GM12875 (cell line): ENCODE measurements around the gene CNIH2.

Experiments used
- H3K4me3 ChIP-seq: one replicate; pipeline ENCODE4 v1.5.1; 2011; ENCODE audit warnings: low read depth, low read length, control low read depth
- TF ChIP-seq, protein P1 (sequence below): IDR thresholded peaks from 2 replicates; pipeline ENCODE4 v1.5.1; 2011; ENCODE audit warnings: low read depth, mild to moderate bottlenecking, control low read depth, inconsistent platforms, low read length, moderate library complexity, borderline replicate concordance; ENCODE audit not compliant: insufficient read depth

Gene CNIH2

DNA sequence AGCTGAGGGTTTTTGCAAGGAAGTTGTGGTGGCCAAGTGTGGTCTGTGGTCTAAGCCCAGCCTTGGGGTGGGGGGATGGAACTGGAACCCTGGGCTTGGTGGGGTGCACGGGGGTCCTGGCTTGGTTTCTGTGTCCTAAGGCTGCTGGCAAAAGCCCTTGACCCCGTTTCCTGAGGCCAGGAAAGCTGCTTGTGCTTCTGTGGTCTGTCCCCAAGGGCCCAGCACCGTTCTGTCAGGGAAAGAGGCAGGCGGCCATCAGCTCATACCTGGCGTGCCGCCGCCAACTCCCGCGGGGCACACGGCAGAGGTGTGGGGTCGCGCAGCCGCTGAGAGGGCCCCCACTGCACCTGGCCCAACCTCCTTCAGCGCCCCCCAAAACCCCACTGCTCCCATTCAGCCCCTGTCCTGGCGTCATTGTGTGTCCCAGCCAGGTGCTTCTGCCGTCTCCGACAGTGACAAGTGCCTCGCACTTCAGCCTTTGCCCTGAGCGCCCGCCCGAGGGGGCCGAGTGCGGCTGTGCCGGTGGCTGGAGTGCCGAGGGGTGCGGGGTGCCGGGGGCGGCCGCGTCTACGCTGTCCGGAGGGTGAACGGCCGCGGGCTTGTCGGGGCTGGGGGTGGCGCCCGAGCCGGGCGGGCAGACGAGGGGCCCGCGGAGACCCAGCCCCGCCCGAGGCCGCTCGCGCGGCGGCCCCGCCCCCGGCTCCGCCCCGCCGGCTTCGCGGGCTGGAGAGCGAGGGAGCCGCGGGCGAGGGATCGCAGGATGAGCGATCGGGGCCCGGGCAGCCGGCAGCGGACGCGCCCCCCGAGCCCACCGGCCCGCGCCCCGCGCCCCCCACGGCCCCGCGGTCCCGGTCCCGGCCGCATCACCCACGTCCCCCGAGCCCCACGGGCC, at the start of gene CNIH2:
TSS of gene CNIH2 (plus strand) at position 705 of the 892 bp plus-strand sequence. CDS start 282 bp downstream, outside the sequence.
- TF ChIP-seq, protein P1, sequence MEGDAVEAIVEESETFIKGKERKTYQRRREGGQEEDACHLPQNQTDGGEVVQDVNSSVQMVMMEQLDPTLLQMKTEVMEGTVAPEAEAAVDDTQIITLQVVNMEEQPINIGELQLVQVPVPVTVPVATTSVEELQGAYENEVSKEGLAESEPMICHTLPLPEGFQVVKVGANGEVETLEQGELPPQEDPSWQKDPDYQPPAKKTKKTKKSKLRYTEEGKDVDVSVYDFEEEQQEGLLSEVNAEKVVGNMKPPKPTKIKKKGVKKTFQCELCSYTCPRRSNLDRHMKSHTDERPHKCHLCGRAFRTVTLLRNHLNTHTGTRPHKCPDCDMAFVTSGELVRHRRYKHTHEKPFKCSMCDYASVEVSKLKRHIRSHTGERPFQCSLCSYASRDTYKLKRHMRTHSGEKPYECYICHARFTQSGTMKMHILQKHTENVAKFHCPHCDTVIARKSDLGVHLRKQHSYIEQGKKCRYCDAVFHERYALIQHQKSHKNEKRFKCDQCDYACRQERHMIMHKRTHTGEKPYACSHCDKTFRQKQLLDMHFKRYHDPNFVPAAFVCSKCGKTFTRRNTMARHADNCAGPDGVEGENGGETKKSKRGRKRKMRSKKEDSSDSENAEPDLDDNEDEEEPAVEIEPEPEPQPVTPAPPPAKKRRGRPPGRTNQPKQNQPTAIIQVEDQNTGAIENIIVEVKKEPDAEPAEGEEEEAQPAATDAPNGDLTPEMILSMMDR = no peak
- H3K4me3 ChIP-seq = no peak within 1 kb of the TSS

DNA sequence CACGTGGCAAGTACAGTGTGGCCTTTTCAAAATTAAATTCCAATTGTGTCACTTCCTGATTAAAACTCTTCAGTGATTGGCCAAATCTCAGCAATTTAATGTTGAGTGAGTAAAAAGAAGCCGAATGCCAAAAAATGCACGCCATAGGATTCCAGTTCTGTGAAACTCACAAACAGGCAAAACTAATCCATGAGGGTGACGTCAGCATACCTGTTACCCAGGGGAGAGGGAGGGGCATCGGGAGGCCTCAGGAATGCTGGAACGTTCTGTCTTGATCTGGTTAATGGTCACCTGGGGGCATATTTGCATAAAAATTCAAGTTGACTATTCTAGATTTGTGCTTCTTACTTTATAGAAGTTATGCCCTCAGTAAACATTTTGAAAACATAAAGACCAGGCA, 49.5 kb upstream of the CNIH2 start:
- TF ChIP-seq, protein P1 = no peak
- H3K4me3 ChIP-seq = no peak overlapping the region

- H3K4me3 ChIP-seq = no peak overlapping the region
- TF ChIP-seq, protein P1 = no peak
These were observed 47.8 kb upstream of the CNIH2 start for GRCh38 chr11:66230156-66230555.

DNA sequence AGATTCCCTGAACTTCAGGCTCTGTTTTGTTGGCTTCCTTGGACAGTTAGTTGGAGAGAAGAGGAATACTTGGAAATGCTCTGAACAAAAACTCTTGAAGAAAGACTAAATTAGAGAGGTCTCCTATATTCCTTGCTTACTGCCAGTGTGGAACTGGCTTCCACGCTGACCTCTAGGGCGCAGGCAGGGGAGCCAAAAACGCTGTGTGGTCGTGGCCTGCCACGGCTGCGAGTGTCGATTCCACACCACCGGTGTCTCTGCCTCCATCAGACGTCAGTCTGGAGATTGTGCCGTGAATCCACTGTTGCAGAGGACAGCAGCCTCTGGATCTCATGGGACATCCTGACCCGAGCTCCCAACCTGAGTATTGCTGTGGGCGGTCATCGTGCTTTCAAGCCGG, 47.0 kb upstream of the CNIH2 start:
- TF ChIP-seq, protein P1 = no peak
- no peak overlapping the region for H3K4me3 ChIP-seq

DNA sequence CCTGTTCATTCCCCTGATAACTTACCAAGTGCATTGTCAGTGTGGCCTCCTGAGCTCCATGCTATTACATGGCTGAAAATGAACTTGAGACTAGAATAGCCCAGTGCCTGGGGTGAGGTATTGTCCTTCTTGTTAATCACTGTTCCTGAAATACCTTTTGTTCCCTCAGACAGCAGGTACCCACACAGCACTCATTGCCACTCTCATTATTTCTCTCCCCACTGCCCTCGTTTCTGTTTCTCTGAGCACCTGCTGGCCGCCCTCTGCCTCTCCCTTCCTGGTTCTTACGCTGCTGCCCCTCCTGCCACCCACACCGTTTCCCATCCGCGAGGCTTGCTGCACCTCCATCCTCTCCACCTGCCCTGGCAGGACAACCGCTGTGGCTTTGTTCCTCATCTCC, 46.4 kb upstream of the CNIH2 start:
- H3K4me3 ChIP-seq = no peak overlapping the region
- TF ChIP-seq, protein P1 = no peak

GRCh38 chr11:66232769-66233168, 45.2 kb upstream of the CNIH2 start:
- TF ChIP-seq, protein P1 = no peak
- H3K4me3 ChIP-seq = no peak overlapping the region

- TF ChIP-seq, protein P1 = no peak
These were observed 44.7 kb upstream of the CNIH2 start for GRCh38 chr11:66233301-66233700.

More at GRCh38 chr11:66233301-66233700, 44.7 kb upstream of the CNIH2 start:
- H3K4me3 ChIP-seq = no peak overlapping the region
